ENCODE measurements around the gene CHCHD4. TPM values are rescaled to one million over a fixed set of nuclear protein-coding genes. Genes with fewer than 3 reads are reported as not detected.

CHCHD4 gene
- 1 to 10 TPM; 1.3 to 7.0 TPM for total RNA-seq

GRCh38 chr3:14124615-14125192 lies at the start of gene CHCHD4, which contains the start of gene TMEM43:
CHCHD4 (minus strand) TSS chr3:14124870; CDS start chr3:14124676, 194 bp downstream.
TMEM43 (plus strand) TSS chr3:14125052; CDS start chr3:14125194, 142 bp downstream.
- 0% methylated on average over 52 of the region's 55 CpGs; no CpG with 5 or more reads in 1 of the 2 donors for WGBS, 2 donors
- Histone ChIP-seq H3K36me3 (replicated peaks in 1 of 2; ENCODE audit: insufficient read depth in 1 of 2, low read depth in 2 of 2) (peaks cover 0 to 2% of the 10 kb centered on the region in 2 donors), H3K4me3 (peak within 1 kb of the TSS; percentile 55 to 69), H3K27ac (peak within 1 kb of the TSS; percentile 66 to 94 (median 92)), H3K4me1 (peaks cover 31% of the 10 kb centered on the region), H3K27me3 (no peaks in the 10 kb centered on the region), H3K9me3 (no peaks in the 10 kb centered on the region)
- ATAC-seq = peak; percentile 96
- TF ChIP-seq POLR2A (IDR thresholded peaks at IDR 0.05) (peak; percentile 53 to 92 (median 87)), CTCF (IDR thresholded peaks at IDR 0.05) (peak in 1 of 7 experiments; percentile 24)
- intact Hi-C loops (cut with DNase I) = loop anchor here (10.0 kb wide), 1 partner anchor 230 kb away; no protein-coding TSS in a partner anchor
- DNase-seq = peak; percentile 99 to 100 (median 100)

GRCh38 chr3:14172496-14172895 lies 47.8 kb upstream of the CHCHD4 start:
- H3K27ac ChIP-seq = no peak overlapping the region
- intact Hi-C loops (cut with DNase I) = no loop called here
- H3K27me3 ChIP-seq = no peaks in the 10 kb centered on the region
- DNase-seq (no peak), ATAC-seq (no peak)
- H3K9me3 ChIP-seq = no peaks in the 10 kb centered on the region
- H3K36me3 ChIP-seq (replicated peaks in 1 of 2; ENCODE audit: insufficient read depth in 1 of 2, low read depth in 2 of 2) = peaks cover 12 to 29% of the 10 kb centered on the region in 2 donors
- TF ChIP-seq CTCF (IDR thresholded peaks at IDR 0.05) (no peak), POLR2A (IDR thresholded peaks at IDR 0.05) (no peak)
- WGBS, 2 donors = 88 to 92% methylated on average over 5 of the region's 5 CpGs
- peaks cover 29% of the 10 kb centered on the region for H3K4me1 ChIP-seq
- H3K4me3 ChIP-seq = no peak overlapping the region

- 64 to 72% methylated on average over 2 of the region's 2 CpGs for WGBS, 2 donors
- Histone ChIP-seq H3K36me3 (replicated peaks in 1 of 2; ENCODE audit: insufficient read depth in 1 of 2, low read depth in 2 of 2) (peaks cover 12 to 40% of the 10 kb centered on the region in 2 donors), H3K4me1 (peaks cover 10% of the 10 kb centered on the region), H3K4me3 (no peak overlapping the region), H3K9me3 (no peaks in the 10 kb centered on the region), H3K27me3 (no peaks in the 10 kb centered on the region), H3K27ac (no peak overlapping the region)
- no peak for TF ChIP-seq POLR2A (IDR thresholded peaks at IDR 0.05)
- no peak for TF ChIP-seq CTCF (IDR thresholded peaks at IDR 0.05)
- intact Hi-C loops (cut with DNase I) = no loop called here
- no peak for DNase-seq
- no peak for ATAC-seq
Measured at GRCh38 chr3:14170531-14171159, 46.0 kb upstream of the CHCHD4 start.

GRCh38 chr3:14169871-14170270 lies 45.2 kb upstream of the CHCHD4 start:
- intact Hi-C loops (cut with DNase I) = no loop called here
- DNase-seq = no peak
- Histone ChIP-seq H3K27me3 (no peaks in the 10 kb centered on the region), H3K4me1 (peaks cover 3% of the 10 kb centered on the region), H3K27ac (no peak overlapping the region), H3K4me3 (no peak overlapping the region), H3K36me3 (replicated peaks in 1 of 2; ENCODE audit: insufficient read depth in 1 of 2, low read depth in 2 of 2) (peaks cover 12 to 48% of the 10 kb centered on the region in 2 donors), H3K9me3 (no peaks in the 10 kb centered on the region)
- TF ChIP-seq POLR2A (IDR thresholded peaks at IDR 0.05) = no peak
- no peak for TF ChIP-seq CTCF (IDR thresholded peaks at IDR 0.05)
- ATAC-seq = no peak
